B cell (primary cell): ENCODE results near the gene DGKB.

ENCODE experiments used
- CTCF ChIP-seq: fragments of 200-600 bp; IDR thresholded peaks from one replicate; pipeline ENCODE4 v1.8.0; 2022; ENCODE audit warnings: antibody characterized with exemption, mild to moderate bottlenecking
- EZH2 ChIP-seq: IDR thresholded peaks from 2 replicates; pipeline ENCODE4 v1.6.1; 2012; ENCODE audit warnings: borderline replicate concordance, low read depth, mild to moderate bottlenecking, moderate library complexity, low read length; ENCODE audit not compliant: insufficient read depth, poor library complexity, severe bottlenecking

DNA sequence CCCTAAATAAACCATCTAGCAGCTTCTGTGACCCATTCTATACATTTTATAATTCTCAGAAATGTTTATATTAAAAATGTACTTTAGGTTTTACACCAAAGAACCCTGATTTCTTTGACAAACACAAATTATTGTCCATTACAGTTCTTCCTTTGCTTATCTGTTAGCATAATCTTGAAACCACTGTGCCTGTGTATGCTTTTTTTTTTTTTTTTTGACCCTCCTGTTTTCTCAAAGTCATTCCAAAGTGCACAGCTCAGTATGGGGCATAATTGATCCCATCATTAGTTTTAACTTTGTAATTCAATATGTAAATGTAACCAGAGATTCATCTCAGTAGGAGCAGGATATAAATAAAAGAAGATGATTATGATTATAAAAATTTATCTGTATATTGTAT is 229.3 kb downstream of the DGKB start:
- TF ChIP-seq EZH2 (no peak), CTCF (no peak)
